ENCODE measurements around the gene SLC22A25. TPM values are rescaled to one million over a fixed set of nuclear protein-coding genes. Genes with fewer than 3 reads are reported as not detected.

Gene SLC22A25
- total and polyA plus RNA-seq, 10 of the 15 experiments (the other 5 are each of a cell fraction or from before 2014, with no cell fraction given) = not detected

- TF ChIP-seq CTCF (IDR thresholded peaks at IDR 0.05 in 2 of 3, conservative IDR thresholded peaks at IDR 0.05 in 1 of 3; ENCODE audit: control insufficient read depth in 2 of 3, extremely low read depth in 1 of 3, insufficient read depth in 1 of 3, low read depth in 3 of 3, low read length in 3 of 3) (peak in 2 of 3 experiments; percentile 14 to 30; a peak in 3 of 6 replicates), E2F4 (IDR thresholded peaks at IDR 0.05; ENCODE audit: low read depth, low read length) (no peak), RAD21 (IDR thresholded peaks at IDR 0.05; ENCODE audit: insufficient read depth, low read depth, low read length) (peak; percentile 15; the same call in 1 of the 2 replicates), NRF1 (conservative IDR thresholded peaks at IDR 0.05; ENCODE audit: low read depth, low read length) (no peak), KLF5 (IDR thresholded peaks at IDR 0.05; ENCODE audit: partially characterized antibody) (no peak), ZBED1 (IDR thresholded peaks at IDR 0.05; ENCODE audit: borderline replicate concordance) (no peak)
These were observed 34.0 kb upstream of the SLC22A25 start (continued) for GRCh38 chr11:63277345-63277943.

GRCh38 chr11:63274776-63275175 is 31.4 kb upstream of the SLC22A25 start:
- RAD21 ChIA-PET (ENCODE audit: unreplicated experiment) = no interaction called here
- 54% methylated on average over 1 of the region's 1 CpG for WGBS (ENCODE audit: insufficient coverage, insufficient replicate concordance, low lambda C conversion rate, missing lambda C conversion rate)
- TF ChIP-seq MYB (IDR thresholded peaks at IDR 0.05; ENCODE audit: borderline replicate concordance, low read depth, low read length) (no peak), HDAC6 (IDR thresholded peaks at IDR 0.05; ENCODE audit: unreplicated experiment) (no peak), BCLAF1 (IDR thresholded peaks at IDR 0.05) (no peak), FOXM1 (IDR thresholded peaks at IDR 0.05; ENCODE audit: low read depth, low read length) (no peak), HCFC1 (IDR thresholded peaks at IDR 0.05; ENCODE audit: low read length) (no peak), SKIL (IDR thresholded peaks at IDR 0.05; ENCODE audit: low read depth, poor library complexity, severe bottlenecking) (no peak)

More at GRCh38 chr11:63274776-63275175, 31.4 kb upstream of the SLC22A25 start:
- ATAC-seq (no peak), FAIRE-seq (no peak), DNase-seq (ENCODE audit: low read depth, low spot score) (no peak)
- Histone ChIP-seq H3K9ac (ENCODE audit: control insufficient read depth, insufficient read depth, low read length) (no peak overlapping the region), H3K4me1 (ENCODE audit: control insufficient read depth, insufficient read depth, low read length) (no peaks in the 10 kb centered on the region), H3K36me3 (ENCODE audit: control insufficient read depth in 2 of 2, insufficient read depth in 2 of 2, low read length in 1 of 2) (no peaks in the 10 kb centered on the region), H4K20me1 (ENCODE audit: control insufficient read depth, insufficient read depth) (no peaks in the 10 kb centered on the region), H3K27ac (ENCODE audit: control insufficient read depth, insufficient read depth) (no peak overlapping the region), H3K4me2 (ENCODE audit: control insufficient read depth, insufficient read depth) (no peak overlapping the region), H3K4me3 (no peak overlapping the region), H2AFZ (ENCODE audit: control insufficient read depth, low read depth, low read length) (no peak overlapping the region), H3K27me3 (replicated peaks in 1 of 2; ENCODE audit: control insufficient read depth in 2 of 2, insufficient read depth in 2 of 2, low read length in 1 of 2) (no peaks in the 10 kb centered on the region; a peak in 1 of 4 replicates), H3K9me3 (replicated peaks; ENCODE audit: control insufficient read depth, insufficient read depth, low read length) (no peaks in the 10 kb centered on the region), H3K79me2 (ENCODE audit: control insufficient read depth, insufficient read depth, low read length) (no peaks in the 10 kb centered on the region)
- ChIA-PET SMC1A (ENCODE audit: uncharacterized antibody, unreplicated experiment) (interaction anchor here (0.6 kb wide), 1 partner anchor 986 kb away, joined by 3 read pairs; no protein-coding TSS in a partner anchor), CTCF (no interaction called here), POLR2A (no interaction called here)
- BruUV-seq (replicated peaks) = no TSS peak
- in situ Hi-C loops (cut with MboI) (no loop called here), intact Hi-C loops (cut with micrococcal nuclease; ENCODE audit: unreplicated experiment) (no loop called here)

Measured in GM12878 (cell line).